ENCODE measurements around the gene MRPS25.

GRCh38 chr3:15033103-15033502 is 32.0 kb downstream of the MRPS25 start:
- TF ChIP-seq CTCF (IDR thresholded peaks at IDR 0.05) (no peak), POLR2A (IDR thresholded peaks at IDR 0.05; ENCODE audit: low read length) (no peak), EP300 (IDR thresholded peaks at IDR 0.05) (no peak), KDM1A (IDR thresholded peaks at IDR 0.05; ENCODE audit: low read depth) (no peak), PHF8 (IDR thresholded peaks at IDR 0.05; ENCODE audit: borderline replicate concordance, low read depth) (no peak), MAX (IDR thresholded peaks at IDR 0.05) (no peak), REST (IDR thresholded peaks at IDR 0.05) (no peak), GATA3 (IDR thresholded peaks at IDR 0.05; ENCODE audit: borderline replicate concordance) (no peak), SMC3 (IDR thresholded peaks at IDR 0.05) (no peak)
